Measurements from ENCODE around the gene PATL2.
"Not testable (repeated sequence)": the region's sequence is repeated elsewhere in the genome, so short reads cannot be mapped to it uniquely, and the experiment has no call there.

Gene PATL2

DNA sequence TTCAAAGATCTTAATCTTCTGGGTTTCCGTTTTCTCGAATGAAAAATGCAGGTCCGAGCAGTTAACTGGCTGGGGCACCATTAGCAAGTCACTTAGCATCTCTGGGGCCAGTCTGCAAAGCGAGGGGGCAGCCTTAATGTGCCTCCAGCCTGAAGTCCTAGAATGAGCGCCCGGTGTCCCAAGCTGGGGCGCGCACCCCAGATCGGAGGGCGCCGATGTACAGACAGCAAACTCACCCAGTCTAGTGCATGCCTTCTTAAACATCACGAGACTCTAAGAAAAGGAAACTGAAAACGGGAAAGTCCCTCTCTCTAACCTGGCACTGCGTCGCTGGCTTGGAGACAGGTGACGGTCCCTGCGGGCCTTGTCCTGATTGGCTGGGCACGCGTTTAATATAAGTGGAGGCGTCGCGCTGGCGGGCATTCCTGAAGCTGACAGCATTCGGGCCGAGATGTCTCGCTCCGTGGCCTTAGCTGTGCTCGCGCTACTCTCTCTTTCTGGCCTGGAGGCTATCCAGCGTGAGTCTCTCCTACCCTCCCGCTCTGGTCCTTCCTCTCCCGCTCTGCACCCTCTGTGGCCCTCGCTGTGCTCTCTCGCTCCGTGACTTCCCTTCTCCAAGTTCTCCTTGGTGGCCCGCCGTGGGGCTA, at the start of gene PATL2, which contains the start of gene B2M:
PATL2 (minus strand) TSS at position 228 of the 647 bp plus-strand sequence. CDS start 34,833 bp downstream, outside the sequence.
B2M (plus strand) TSS at position 422 of the 647 bp plus-strand sequence; CDS start at position 452, 30 bp downstream.
- TF ChIP-seq POLR2A (IDR thresholded peaks at IDR 0.05; ENCODE audit: low read depth, low read length), result peak; percentile 100
- peak; percentile 87 for FAIRE-seq
- DNase-seq (ENCODE audit: insufficient read length, low spot score), result peak; percentile 79

DNA sequence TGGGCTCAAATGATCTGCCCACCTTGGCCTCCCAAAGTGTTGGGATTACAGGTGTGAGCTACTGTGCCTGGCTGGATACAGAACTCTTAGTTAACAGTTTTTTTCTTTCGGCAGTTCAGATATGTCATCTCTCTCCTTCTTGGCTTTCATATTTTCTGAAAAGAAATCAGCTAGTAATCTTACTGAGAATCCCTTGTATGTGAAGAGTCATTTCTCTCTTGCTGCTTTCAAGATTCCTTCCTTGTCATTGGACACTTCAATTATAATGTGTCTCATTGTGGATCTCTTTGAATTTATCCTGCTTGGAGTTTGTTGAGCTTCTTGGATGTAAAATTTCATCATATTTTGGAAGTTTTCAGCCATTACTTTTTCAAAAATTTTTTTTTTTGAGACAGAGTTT, 42.2 kb upstream of the PATL2 start:
- TF ChIP-seq POLR2A (IDR thresholded peaks at IDR 0.05; ENCODE audit: low read depth, low read length), result no peak
- FAIRE-seq (no peak), DNase-seq (ENCODE audit: insufficient read length, low spot score) (no peak)

DNA sequence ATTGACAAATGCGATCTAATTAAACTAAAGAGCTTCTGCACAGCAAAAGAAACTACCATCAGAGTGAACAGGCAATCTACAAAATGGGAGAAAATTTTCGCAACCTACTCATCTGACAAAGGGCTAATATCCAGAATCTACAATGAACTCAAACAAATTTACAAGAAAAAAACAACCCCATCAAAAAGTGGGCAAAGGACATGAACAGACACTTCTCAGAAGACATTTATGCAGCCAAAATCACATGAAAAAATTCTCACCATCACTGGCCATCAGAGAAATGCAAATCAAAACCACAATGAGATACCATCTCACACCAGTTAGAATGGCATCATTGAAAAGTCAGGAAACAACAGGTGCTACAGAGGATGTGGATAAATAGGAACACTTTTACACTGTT, 32.3 kb upstream of the PATL2 start:
- not testable (repeated sequence) for FAIRE-seq; DNase-seq (ENCODE audit: insufficient read length, low spot score)

DNA sequence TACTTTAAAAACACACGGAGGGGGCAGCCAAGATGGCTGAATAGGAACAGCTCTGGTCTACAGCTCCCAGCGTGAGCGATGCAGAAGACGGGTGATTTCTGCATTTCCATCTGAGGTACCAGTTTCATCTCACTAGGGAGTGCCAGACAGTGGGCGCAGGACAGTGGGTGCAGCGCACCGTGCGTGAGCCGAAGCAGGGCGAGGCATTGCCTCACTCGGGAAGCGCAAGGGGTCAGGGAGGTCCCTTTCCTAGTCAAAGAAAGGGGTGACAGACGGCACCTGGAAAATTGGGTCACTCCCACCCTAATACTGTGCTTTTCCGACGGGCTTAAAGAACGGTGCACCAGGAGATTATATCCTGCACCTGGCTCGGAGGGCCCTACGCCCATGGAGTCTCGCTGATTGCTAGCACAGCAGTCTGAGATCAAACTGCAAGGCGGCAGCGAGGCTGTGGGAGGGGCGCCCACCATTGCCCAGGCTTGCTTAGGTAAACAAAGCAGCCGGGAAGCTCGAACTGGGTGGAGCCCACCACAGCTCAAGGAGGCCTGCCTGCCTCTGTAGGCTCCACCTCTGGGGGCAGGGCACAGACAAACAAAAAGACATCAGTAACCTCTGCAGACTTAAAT, 28.2 kb upstream of the PATL2 start:
- DNase-seq (ENCODE audit: insufficient read length, low spot score); FAIRE-seq: not testable (repeated sequence)

DNA sequence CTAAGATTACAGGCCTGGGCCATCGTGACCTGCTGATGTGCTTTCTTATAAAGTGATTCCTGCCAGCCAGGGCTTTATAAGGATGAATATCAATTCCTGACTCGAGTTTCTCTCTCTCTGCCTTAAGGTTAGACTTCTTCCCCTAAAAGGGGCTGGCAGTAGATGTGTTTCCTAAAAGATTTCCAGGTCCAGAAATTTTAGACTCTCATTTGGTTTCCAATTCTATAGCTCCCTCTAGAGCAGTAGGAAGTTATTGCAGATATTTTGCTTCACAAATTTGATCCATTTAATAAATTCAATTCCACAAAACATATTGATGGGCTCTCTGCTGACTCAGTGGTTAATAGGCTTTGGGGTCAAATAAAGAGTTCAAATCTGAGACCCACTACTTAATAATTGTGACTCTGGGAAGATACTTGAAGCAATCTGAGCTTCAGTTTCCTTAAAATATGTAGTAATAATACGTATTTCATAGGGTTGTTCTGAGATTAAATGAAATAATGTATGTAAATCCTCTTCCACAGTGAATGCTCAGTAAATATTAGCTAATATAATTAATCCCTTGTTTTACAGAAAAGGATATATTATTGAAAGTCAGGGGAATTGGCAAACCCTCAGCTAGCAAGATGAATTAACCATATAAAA, 27.3 kb upstream of the PATL2 start:
- peak; percentile 17 for DNase-seq (ENCODE audit: insufficient read length, low spot score)
- FAIRE-seq, result peak; percentile 82
- TF ChIP-seq POLR2A (IDR thresholded peaks at IDR 0.05; ENCODE audit: low read depth, low read length), result no peak

DNA sequence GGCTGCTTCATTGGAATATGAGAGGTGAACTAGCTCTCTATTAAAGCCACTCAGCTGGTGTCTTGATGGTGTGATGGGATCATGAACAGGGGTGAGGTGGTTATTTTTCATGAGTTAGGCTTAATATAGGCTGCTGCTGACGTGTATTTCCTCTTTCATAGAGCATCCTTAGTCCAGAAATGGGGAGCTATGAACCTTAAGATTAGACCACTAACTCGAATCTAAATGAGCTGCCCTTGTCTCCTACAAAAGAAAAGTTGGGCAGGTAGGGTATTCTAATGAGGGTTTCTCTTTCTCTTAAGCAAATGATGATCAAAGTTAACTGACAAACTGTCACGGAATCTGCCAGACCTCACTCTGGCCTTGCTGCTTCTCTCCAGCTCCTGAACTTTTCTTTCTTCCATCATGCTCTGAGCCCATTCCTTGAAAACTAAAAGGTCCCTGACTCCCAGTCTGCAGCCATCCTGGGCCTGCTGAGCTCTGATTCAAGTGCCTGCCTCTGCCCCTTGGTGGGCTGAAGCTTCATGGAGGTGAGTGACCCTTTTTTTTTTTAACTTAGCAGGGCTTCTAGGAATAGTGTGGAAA, 25.1 kb upstream of the PATL2 start, which contains the start of gene TRIM69:
TRIM69 (plus strand) TSS at position 348 of the 585 bp plus-strand sequence; CDS start at position 525, 177 bp downstream.
- DNase-seq (ENCODE audit: insufficient read length, low spot score) (no peak), FAIRE-seq (no peak)
- TF ChIP-seq POLR2A (IDR thresholded peaks at IDR 0.05; ENCODE audit: low read depth, low read length), result no peak

DNA sequence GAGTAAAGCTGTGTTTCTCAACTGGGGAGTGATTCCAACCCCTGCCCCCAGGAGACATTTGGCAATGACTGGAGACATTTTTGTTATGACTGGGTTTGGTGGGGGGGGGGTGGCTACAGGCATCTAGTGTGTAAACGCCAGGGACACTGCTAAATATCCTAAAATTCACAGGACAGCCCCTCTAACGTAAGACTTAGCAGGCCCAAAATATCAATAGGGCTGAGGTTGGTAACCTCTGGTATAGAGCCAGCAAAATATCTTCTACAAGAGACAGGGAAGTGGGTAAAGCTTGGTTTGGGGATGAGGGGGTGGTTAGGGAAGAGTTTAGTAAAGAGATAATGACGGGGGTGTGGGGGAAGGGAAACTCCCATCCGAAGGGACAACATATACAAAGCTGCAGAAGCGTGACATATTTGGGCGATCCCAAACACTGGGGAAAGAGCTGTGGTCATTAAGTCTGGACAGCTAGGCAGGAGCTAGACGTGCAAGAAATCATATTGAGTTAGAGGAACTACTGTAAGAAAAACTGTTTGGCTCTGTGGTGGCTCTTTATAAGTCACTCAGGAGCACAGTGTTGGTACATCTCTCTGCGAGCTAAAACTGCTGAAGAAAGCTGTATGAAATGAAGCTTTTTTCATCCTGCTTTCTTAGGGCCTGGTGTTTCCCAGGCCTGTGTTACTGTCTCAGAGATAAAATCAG, 24.5 kb upstream of the PATL2 start:
- TF ChIP-seq POLR2A (IDR thresholded peaks at IDR 0.05; ENCODE audit: low read depth, low read length), result no peak
- no peak for FAIRE-seq
- DNase-seq (ENCODE audit: insufficient read length, low spot score), result no peak

DNA sequence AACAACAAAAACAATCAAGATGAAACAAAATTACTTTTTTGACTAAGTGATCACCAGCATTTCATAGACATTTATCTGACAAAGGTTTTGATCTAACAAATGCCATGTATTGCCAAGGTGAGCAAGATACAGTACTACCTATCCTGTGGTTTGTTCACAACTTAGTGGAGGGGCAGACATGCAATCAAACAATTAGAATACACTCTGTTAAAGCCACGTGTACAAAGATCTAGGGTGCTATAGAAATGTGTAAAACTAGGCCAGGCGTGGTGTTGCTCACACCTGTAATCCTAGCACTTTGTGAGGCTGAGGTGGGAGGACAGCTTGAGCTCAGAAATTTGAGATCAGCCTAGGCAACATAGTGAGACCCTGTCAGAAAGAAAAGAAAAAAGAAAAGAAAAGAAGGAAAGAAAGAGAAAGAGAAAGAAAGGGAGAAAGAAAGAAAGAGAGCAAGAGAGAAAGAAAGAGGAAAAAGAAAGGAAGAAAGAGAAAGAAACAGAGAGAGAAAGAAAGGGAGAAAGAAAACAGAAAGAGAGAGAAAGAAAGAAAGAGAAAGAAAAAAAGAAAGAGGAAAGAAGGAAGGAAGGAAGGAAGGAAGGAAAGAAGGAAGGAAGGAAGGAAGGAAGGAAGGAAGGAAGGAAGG, 23.8 kb upstream of the PATL2 start:
- no peak for FAIRE-seq
- TF ChIP-seq POLR2A (IDR thresholded peaks at IDR 0.05; ENCODE audit: low read depth, low read length), result no peak

DNA sequence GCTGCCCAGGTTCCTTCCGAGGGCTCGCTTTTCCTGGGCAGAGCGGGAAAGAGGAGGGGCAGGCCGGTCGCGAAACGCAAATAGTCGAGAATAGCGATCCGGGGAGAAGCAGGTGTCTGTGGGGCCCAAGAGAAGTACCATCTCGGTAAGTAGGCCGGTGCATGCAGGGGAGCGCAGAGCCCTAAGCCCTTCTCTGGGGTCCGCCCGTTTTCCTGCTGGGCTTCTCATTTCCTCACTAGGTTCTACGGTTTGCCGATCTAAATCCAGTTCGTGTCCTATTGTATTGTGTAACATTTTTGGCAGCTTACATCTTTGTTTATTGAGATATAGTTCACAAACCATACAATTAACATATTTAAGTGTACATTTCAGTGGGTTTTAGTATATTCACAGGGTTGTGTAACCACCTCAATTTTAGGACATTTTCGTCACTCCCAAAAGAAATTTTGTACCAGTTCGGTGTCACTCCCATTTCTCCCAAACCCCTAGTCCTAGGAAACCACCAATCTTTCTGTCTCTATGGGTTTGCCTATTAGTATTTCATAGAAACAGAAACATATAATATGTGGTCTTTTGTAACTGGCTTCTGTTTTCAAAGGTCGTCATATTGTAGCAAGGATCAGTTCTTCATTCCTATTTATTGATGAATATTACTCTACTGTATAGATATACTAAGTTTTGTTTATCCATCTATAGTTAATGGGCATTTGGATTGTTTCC, 18.4 kb upstream of the PATL2 start:
- no peak for DNase-seq (ENCODE audit: insufficient read length, low spot score)

More for the DNA sequence above, 23.8 kb upstream of the PATL2 start:
- DNase-seq (ENCODE audit: insufficient read length, low spot score), result no peak

DNA sequence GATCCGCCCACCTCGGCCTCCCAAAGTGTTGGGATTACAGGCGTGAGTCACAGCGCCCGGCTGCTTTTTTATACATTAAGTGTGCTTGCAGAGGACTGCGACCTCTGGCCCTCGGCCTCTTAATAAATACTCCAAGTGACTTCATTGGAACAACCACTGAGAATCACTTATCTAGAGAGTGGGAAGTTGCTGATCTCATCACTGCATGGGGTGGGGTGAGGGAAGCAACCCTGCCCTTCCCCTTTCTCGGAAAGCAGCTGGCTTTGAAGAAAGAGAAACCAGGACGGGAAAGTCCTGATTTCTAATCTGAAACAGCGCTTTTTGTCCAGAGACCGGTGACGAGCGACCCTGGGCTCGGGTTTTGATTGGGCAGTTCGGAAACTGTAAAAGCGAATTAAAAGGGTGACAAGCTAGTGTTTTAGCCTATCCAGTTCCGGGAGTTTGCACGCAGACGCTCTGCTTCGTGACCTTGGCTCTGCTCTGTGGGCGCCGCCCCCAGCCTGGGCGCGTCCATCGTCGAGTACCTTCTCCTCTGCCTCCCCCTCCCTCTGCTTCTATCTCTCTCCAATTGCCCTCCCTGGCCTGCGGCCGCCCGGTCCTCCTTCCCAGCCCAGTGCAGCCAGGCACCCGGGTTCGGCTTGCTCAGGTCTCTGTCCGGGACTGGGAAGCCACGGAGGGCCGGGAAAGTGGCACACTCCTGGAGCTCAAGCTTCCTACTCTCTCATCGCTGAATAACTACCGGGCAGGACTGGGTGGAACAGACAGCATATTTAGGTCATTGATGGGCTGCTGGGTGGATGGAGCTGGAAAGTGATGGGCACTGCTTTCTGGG, 17.7 kb upstream of the PATL2 start:
- DNase-seq (ENCODE audit: insufficient read length, low spot score) (peak; percentile 65), FAIRE-seq (peak; percentile 94)
- TF ChIP-seq POLR2A (IDR thresholded peaks at IDR 0.05; ENCODE audit: low read depth, low read length), result peak; percentile 68

More for the DNA sequence above, 18.4 kb upstream of the PATL2 start:
- TF ChIP-seq POLR2A (IDR thresholded peaks at IDR 0.05; ENCODE audit: low read depth, low read length), result no peak
- FAIRE-seq, result no peak

DNA sequence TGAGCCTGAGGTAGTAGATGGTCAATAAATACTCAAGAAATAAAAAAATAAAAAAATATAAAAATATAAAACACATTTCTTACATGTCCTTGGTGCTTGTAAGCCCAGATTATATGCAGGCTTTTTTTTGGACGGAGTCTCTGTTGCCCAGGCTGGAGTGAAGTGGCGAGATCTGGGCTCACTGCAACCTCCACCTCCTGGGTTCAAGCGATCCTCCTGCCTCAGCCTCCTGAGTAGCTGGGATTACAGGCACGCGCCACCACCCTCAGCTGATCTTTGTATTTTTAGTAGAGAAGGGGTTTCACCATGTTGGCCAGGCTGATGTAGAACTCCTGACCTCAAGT, 17.1 kb upstream of the PATL2 start:
- not testable (repeated sequence) for FAIRE-seq; DNase-seq (ENCODE audit: insufficient read length, low spot score)

Measured in H54 (cell line).